Epidermal melanocyte (primary cell): ENCODE data around the gene GPC1.
"Not testable (repeated sequence)": the region's sequence is repeated elsewhere in the genome, so short reads cannot be mapped to it uniquely, and the experiment has no call there.

Experiments used
- DNase-seq: peaks from one replicate; pipeline ENCODE4 v3.0.0; 2011; ENCODE audit warnings: low spot score; ENCODE audit not compliant: insufficient read length

The GPC1 gene

DNA sequence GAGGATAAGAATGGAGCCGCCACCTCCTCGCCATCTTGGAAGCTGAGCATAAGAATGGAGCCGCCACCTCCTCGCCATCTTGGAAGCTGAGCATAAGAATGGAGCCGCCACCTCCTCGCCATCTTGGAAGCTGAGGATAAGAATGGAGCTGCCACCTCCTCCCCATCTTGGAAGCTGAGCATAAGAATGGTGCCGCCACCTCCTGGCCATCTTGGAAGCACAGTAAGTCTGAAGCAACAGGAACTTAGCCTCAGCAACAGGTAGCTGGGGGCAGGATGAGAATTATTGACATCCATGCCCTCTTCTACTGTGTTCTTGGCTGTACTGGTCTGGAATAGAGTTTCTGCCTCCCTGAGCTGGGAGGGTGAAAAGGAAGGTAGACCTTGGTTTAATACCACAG, 61.6 kb downstream of the GPC1 start:
- not testable (repeated sequence) for DNase-seq

- no peak for DNase-seq
Measured at GRCh38 chr2:240498171-240498957, 62.9 kb downstream of the GPC1 start.

- DNase-seq: no peak
Measured at GRCh38 chr2:240498958-240499260, 63.4 kb downstream of the GPC1 start.

DNA sequence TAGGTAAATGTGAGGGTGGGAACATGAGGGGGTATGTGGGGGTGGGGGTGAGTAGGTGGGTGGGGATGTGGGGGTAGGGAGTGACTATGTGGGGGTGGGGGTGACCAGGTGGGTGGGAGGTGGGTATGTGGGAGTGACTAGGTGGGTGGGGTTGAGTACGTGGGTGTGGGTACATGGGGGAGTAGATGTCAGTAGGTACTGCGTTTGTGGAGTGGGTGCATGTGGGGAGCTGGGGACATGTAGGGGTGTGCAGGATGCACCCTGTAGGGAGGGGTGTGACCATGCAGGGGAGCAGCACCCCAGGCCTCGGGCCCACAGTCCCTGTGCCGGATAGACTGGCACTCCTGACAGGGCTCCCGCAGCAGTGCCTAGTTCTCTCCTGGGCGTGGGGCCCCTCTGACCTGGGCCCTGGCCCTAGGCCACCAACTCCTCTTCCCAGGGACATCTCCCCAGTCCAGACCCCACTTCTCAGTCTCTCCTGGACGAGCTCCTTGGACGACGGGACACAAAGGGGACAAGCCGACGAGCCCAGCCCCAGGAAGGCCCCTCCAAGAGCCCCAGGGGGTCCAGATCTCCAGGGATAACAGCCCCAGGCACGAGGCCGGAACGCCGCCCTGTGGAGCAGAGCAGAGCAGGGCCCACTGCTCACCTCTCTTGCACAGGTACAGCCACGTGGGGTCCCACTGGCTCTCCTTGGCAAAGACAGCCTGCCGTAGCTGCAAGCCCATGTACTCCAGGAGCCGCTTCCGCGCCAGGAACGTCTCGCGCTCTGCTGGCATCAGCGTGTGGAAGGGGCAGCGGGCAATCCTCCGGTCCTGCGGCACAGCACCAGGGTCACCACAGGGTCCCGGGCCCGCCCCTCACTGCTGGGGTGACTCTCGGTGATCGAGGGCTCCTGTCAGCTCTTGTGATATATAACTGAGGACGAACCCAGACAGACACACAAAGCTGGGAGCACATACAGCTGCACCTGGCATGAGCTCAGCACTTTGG, 64.1 kb downstream of the GPC1 start:
- no peak for DNase-seq

- DNase-seq: no peak
Measured at GRCh38 chr2:240500561-240501423, 65.3 kb downstream of the GPC1 start.

DNA sequence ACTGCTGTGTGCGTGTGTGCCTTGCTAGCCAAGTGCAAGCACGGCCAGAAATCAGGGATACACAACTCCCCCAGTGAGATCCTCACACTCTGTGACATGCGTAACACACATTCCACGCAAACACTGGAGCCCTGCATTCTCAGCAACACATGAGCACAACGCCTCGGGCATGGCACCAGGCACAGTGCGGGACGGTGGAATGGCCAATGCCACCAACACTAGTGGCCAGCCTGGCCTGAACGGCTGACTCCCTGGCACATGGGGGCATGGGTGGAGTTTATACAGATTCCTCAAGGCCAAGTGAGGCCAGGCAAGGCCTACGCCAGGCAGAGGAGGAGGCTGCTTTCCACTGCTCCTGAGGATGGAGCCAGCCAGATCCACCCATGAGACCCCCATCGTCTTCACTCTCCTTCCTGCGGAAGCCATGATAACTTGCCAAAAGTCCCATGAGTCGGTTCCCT, 66.1 kb downstream of the GPC1 start:
- DNase-seq: no peak

DNA sequence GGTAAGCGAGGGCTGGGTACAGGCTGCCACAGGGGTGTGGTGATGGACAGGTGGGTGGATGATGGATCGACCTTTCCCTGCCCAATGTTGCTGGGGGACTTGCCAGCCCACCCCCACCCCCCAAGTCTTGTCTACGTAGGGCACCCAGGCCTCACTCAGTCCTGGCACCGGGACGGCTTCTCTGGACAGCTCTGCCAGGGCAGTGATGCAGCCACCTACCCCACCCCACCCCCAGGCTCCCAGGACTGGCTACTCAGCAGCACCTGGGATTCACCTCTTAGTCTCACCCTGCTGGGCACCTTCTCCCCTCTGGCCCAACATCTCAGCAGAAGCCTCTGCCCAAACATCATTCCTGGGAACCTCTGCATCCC, 66.6 kb downstream of the GPC1 start:
- DNase-seq: no peak

DNA sequence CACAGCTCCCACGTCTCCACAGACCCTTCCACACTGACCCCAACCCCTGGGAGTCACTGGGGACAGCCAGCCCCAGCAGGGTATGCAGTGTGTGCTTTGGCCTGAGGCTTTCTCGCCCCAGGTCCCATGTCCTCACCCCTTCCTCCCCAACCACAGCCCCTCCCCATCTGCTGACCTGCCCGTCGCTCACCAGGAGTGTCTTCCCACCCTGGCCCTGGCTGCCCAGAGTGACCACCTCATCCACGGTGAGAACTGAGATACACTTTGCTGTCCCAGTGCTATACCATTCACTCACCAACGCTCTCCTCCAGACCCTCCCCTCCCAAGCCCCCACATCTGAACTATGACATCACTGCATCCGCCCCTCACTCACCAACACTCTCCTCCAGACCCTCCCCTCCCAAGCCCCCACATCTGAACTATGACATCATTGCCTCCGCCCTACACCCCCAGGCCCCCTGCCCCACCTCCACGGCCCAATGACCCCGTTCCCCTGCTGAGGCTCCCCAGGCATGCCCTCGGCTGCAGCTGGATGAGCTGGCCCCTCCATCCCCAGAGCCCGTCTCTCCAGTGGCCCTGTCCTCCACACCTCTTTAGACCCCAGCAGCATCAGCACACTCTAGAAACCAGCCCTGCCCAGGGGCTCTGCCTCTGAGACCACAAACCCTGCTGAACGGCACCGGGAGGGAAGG, 67.1 kb downstream of the GPC1 start:
- DNase-seq: no peak

DNA sequence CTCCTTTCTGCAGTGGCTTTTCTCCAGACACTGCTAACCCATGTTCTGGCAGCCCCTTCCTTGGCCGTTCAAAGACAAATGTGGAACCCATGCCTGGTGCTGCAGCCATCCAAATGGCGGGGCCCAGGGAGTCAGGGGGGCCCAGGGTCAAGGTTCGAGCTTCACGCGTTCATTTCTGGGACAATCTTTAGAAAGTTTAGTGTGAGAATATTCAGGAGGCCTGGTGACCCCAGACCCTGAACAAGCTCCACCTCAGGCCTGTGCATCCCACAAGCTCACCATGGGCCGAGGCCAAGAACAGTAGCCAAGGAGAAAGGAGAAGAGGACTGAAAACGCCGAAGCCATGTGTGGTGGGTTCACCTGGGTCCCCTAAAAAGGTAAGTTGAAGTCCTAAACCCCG, 67.9 kb downstream of the GPC1 start:
- DNase-seq: no peak

DNA sequence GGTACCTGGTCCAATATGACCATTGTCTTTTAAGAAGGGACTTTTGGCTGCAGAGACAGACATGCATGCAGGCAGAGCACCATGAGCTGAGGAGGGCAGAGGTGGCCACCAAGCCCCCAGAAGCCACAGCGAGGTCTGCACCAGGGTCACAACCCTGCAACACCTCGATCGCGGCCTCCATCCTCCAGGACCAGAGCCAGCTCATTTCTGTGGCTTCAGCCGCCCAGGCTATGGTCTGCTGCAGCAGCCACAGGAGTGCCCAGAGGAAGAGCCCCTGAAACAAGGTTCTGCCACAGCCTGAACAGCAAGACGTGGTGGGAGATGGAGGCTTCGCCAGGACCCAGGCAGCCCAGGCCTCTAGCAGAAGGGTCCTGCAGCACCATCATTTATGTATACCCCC, 68.4 kb downstream of the GPC1 start:
- no peak for DNase-seq

DNA sequence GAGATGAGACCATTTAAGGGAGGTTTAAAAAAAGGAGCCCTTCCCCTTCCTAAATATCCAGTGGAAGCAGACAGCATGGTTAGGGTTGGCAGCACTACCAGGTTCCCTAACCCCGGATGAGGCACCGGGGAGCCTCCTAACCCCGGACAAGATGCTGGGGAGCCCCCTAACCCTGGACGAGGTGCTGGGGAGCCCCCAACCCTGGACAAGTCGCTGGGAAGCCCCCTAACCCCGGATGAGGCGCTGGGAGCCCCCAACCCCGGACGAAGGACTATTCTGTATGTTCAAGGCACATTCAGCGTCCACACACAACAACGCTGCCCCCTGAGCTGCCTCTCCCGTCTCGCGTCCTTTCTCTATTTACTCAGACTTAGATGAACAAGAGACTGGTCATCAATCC, 70.4 kb downstream of the GPC1 start:
- DNase-seq: no peak

- no peak for DNase-seq
Measured at GRCh38 chr2:240506406-240507059, 71.1 kb downstream of the GPC1 start.

GRCh38 chr2:240507060-240507777, 71.8 kb downstream of the GPC1 start:
- no peak for DNase-seq

- DNase-seq: no peak
Measured at GRCh38 chr2:240507778-240508251, 72.4 kb downstream of the GPC1 start.

DNA sequence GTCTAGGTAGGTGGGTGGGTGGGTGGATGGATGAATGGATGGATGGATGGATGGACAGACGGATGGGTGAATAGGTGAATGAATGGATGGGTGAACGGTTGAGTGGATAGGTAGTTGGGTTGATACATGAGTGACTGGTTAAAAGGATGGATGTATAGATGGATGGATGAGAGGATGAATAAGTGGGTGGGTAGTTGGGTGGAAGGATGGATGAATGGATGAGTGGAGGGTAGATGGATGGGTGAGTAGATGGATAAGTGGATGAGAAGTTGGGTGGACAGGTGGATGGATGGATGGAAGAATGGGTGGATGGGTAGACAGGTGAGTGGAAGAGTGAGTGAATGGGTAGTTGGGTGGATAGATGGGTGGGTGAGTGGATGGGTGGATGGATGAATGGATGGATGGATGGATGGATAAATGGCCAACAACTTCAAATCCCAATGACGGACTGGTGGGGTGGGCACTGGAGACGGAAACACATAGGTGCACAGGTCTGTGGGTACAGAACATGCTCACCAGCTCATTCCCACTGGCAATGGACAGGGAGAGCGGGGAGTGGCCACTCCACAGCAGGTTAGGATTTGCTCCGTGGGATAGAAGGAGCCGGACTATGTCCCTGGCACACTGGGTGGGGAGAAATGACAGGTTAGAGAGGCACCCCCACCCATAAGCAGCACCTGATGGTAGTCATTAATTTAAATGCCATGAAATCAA, 73.5 kb downstream of the GPC1 start:
- no peak for DNase-seq

GRCh38 chr2:240509667-240510512, 74.4 kb downstream of the GPC1 start:
- DNase-seq: no peak

- DNase-seq: no peak
Measured at GRCh38 chr2:240510513-240511210, 75.2 kb downstream of the GPC1 start.
